HEK293 (cell line): Measurements from ENCODE around the gene LPIN1.
"Not testable (repeated sequence)": the region's sequence is repeated elsewhere in the genome, so short reads cannot be mapped to it uniquely, and the experiment has no call there.

Experiments
- CTCF ChIA-PET: fragments of 350-600 bp; formaldehyde crosslinking; extraction: SDS; loops from one replicate; lab custom pipeline; 2021; ENCODE audit warnings: antibody characterized with exemption; lab: Yijun Ruan, JAX
- POLR2A ChIA-PET: fragments of 300-600 bp; formaldehyde crosslinking; extraction: SDS; loops from one replicate; lab custom pipeline; 2020; ENCODE audit warnings: antibody characterized with exemption, inconsistent platforms; lab: Yijun Ruan, JAX
- H3K27ac ChIP-seq: fragments of 200-500 bp; sonication (Bioruptor generic); 2 replicates; pipeline ENCODE4 v1.5.1; 2014; ENCODE audit warnings: low read depth, low read length, control low read depth, inconsistent platforms; ENCODE audit errors: extremely low read depth
- H3K36me3 ChIP-seq, 2 experiments: fragments of 200-500 bp in 1 of 2; sonication (Bioruptor generic) in 1 of 2; 1 replicate in 1 of 2; 2 replicates in 1 of 2; pipeline ENCODE4 v1.5.1; 2014 to 2017; ENCODE audit warnings: inconsistent platforms in 2 of 2, low read length in 2 of 2; ENCODE audit not compliant: control insufficient read depth in 2 of 2, insufficient read depth in 1 of 2
- H3K4me1 ChIP-seq: fragments of 200-500 bp; sonication (Bioruptor generic); 2 replicates; pipeline ENCODE4 v1.5.1; 2014; ENCODE audit warnings: mild to moderate bottlenecking, low read length, inconsistent platforms; ENCODE audit not compliant: control insufficient read depth, insufficient read depth
- H3K4me3 ChIP-seq: 2 replicates; pipeline ENCODE4 v1.5.1; 2011; ENCODE audit warnings: low read depth, mild to moderate bottlenecking, control low read depth, low read length, moderate library complexity
- H3K9me3 ChIP-seq: fragments of 200-500 bp; sonication (Bioruptor generic); 2 replicates; pipeline ENCODE4 v1.5.1; 2014; ENCODE audit warnings: low read depth, low read length, inconsistent platforms; ENCODE audit not compliant: control insufficient read depth, insufficient read depth
- GLIS2 ChIP-seq: fragments of 450-650 bp; formaldehyde crosslinking; IDR thresholded peaks from 2 replicates; pipeline ENCODE4 v1.5.1; 2016; ENCODE audit warnings: missing biosample characterization, missing genetic modification characterization
- OVOL3 ChIP-seq: fragments of 450-650 bp; formaldehyde crosslinking; IDR thresholded peaks from 2 replicates; pipeline ENCODE4 v1.5.1; 2016; ENCODE audit warnings: missing biosample characterization, missing genetic modification characterization
- SP2 ChIP-seq: fragments of 450-650 bp; formaldehyde crosslinking; IDR thresholded peaks from 2 replicates; pipeline ENCODE4 v1.5.1; 2016; ENCODE audit warnings: missing biosample characterization, missing genetic modification characterization
- TSHZ1 ChIP-seq: fragments of 450-650 bp; formaldehyde crosslinking; IDR thresholded peaks from 2 replicates; pipeline ENCODE4 v1.5.1; 2016; ENCODE audit warnings: missing biosample characterization, missing genetic modification characterization, borderline replicate concordance
- ZBTB11 ChIP-seq: fragments of 450-650 bp; formaldehyde crosslinking; conservative IDR thresholded peaks from 2 replicates; pipeline ENCODE4 v1.5.1; 2016; ENCODE audit warnings: low read depth, missing biosample characterization, missing genetic modification characterization
- ZFP69B ChIP-seq: fragments of 450-650 bp; formaldehyde crosslinking; IDR thresholded peaks from 2 replicates; pipeline ENCODE4 v1.5.1; 2016; ENCODE audit warnings: missing biosample characterization, missing genetic modification characterization
- ZNF146 ChIP-seq: fragments of 450-650 bp; formaldehyde crosslinking; IDR thresholded peaks from 2 replicates; pipeline ENCODE4 v1.5.1; 2016; ENCODE audit warnings: missing biosample characterization, missing genetic modification characterization
- ZNF221 ChIP-seq: fragments of 450-650 bp; formaldehyde crosslinking; IDR thresholded peaks from 2 replicates; pipeline ENCODE4 v1.5.1; 2017; ENCODE audit warnings: missing biosample characterization, missing genetic modification characterization, borderline replicate concordance
- ZNF239 ChIP-seq: fragments of 450-650 bp; formaldehyde crosslinking; IDR thresholded peaks from 2 replicates; pipeline ENCODE4 v1.5.1; 2016; ENCODE audit warnings: missing biosample characterization, missing genetic modification characterization
- ZNF266 ChIP-seq: fragments of 450-650 bp; formaldehyde crosslinking; IDR thresholded peaks from 2 replicates; pipeline ENCODE4 v1.5.1; 2016; ENCODE audit warnings: missing biosample characterization, missing genetic modification characterization, low read depth
- ZNF366 ChIP-seq: fragments of 450-650 bp; formaldehyde crosslinking; conservative IDR thresholded peaks from 2 replicates; pipeline ENCODE4 v1.5.1; 2016; ENCODE audit warnings: missing biosample characterization, missing genetic modification characterization
- ZNF48 ChIP-seq: fragments of 450-650 bp; formaldehyde crosslinking; IDR thresholded peaks from 2 replicates; pipeline ENCODE4 v1.5.1; 2016; ENCODE audit warnings: missing biosample characterization, missing genetic modification characterization
- ZNF488 ChIP-seq: fragments of 450-650 bp; formaldehyde crosslinking; IDR thresholded peaks from 2 replicates; pipeline ENCODE4 v1.5.1; 2016; ENCODE audit warnings: missing biosample characterization, missing genetic modification characterization
- ZNF549 ChIP-seq: fragments of 450-650 bp; IDR thresholded peaks from 2 replicates; pipeline ENCODE4 v1.5.1; 2018; ENCODE audit warnings: missing biosample characterization, missing genetic modification characterization, mild to moderate bottlenecking, inconsistent platforms, moderate library complexity
- ZNF670 ChIP-seq: fragments of 450-650 bp; formaldehyde crosslinking; IDR thresholded peaks from 2 replicates; pipeline ENCODE4 v1.5.1; 2016; ENCODE audit warnings: missing biosample characterization, missing genetic modification characterization, low read depth
- ZNF704 ChIP-seq: fragments of 450-650 bp; formaldehyde crosslinking; IDR thresholded peaks from 2 replicates; pipeline ENCODE4 v1.5.1; 2016; ENCODE audit warnings: missing biosample characterization, missing genetic modification characterization

Gene LPIN1

GRCh38 chr2:11814979-11815510 lies 68.6 kb downstream of the LPIN1 start:
- Histone ChIP-seq H3K4me1 (no peaks in the 10 kb centered on the region), H3K4me3 (no peak overlapping the region), H3K36me3 (peaks cover 7 to 46% of the 10 kb centered on the region in 2 experiments; a peak in 2 of 3 replicates), H3K9me3 (no peaks in the 10 kb centered on the region), H3K27ac (no peak overlapping the region)
- TF ChIP-seq ZFP69B (tag by site-specific recombination) (no peak), ZNF549 (tag by site-specific recombination) (no peak), ZNF221 (tag by site-specific recombination) (no peak), ZNF670 (tag by site-specific recombination) (no peak), ZNF266 (tag by site-specific recombination) (no peak), ZNF239 (tag by site-specific recombination) (no peak)
- POLR2A ChIA-PET = no interaction called here
- CTCF ChIA-PET = interaction anchor here (0.7 kb wide), 1 partner anchor 93 kb away, joined by 3 read pairs; no protein-coding TSS in a partner anchor

- POLR2A ChIA-PET, H3K4me3 ChIP-seq, H3K4me1 ChIP-seq, H3K9me3 ChIP-seq, H3K27ac ChIP-seq: not testable (repeated sequence)
- H3K36me3 ChIP-seq = peaks cover 11 to 61% of the 10 kb centered on the region in 2 experiments
- CTCF ChIA-PET = interaction anchor here (0.6 to 1.3 kb wide), 2 partner anchors 32 to 727 kb away, joined by 3 to 4 read pairs; no protein-coding TSS in a partner anchor
- TF ChIP-seq ZNF146 (tag by site-specific recombination) = peak; percentile 79
Observed at GRCh38 chr2:11816935-11817334, 70.5 kb downstream of the LPIN1 start.

- TF ChIP-seq ZNF704 (tag by site-specific recombination) = no peak
- no peak for TF ChIP-seq ZBTB11 (tag by site-specific recombination)
- no peak for TF ChIP-seq OVOL3 (tag by site-specific recombination)
- no peak for TF ChIP-seq ZNF48 (tag by site-specific recombination)
- no peak for TF ChIP-seq TSHZ1 (tag by site-specific recombination)
- TF ChIP-seq ZFP69B (tag by site-specific recombination) = no peak
- no peak for TF ChIP-seq ZNF366 (tag by site-specific recombination)
- TF ChIP-seq SP2 = no peak
- TF ChIP-seq ZNF488 (tag by site-specific recombination) = no peak
- no peak for TF ChIP-seq GLIS2 (tag by site-specific recombination)
- ChIA-PET POLR2A (no interaction called here), CTCF (interaction anchor here (0.6 kb wide), 1 partner anchor 897 kb away, joined by 3 read pairs; the partner anchor contains the start of gene TRIB2)
- peaks cover 11 to 68% of the 10 kb centered on the region in 2 experiments for H3K36me3 ChIP-seq
- no peak overlapping the region for H3K4me3 ChIP-seq
- no peaks in the 10 kb centered on the region for H3K4me1 ChIP-seq
- no peak overlapping the region for H3K27ac ChIP-seq
- no peaks in the 10 kb centered on the region for H3K9me3 ChIP-seq
Observed at GRCh38 chr2:11819235-11819729, 72.8 kb downstream of the LPIN1 start.
